Endometrium (tissue), 2 donors: ENCODE measurements around the gene RREB1.

ENCODE experiments used
- FAIRE-seq: peaks from 2 replicates; lab custom pipeline; 2012; peaks lifted over from hg19 to GRCh38; lab: Jason Lieb, UNC
- donor health status: control.
- donor health status: control.

The RREB1 gene

DNA sequence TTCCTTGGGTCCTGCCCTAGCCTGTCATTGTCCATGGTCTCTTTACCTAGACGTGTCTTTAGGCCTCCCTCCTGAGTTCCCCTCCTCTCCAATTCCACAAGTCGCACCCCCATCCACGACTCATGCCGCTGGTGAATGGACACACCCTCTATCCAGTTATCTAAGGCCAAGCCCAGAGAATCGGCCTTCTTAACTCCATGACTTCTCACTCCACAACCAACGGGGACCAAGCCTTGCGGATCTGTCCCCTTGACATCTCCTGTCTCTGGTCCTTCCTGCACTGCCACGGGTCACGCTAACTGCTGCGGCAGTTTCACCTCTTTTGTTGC, 7.0 kb upstream of the RREB1 start:
- FAIRE-seq, result no peak

- FAIRE-seq, result no peak
Measured at GRCh38 chr6:7101290-7101689, 6.5 kb upstream of the RREB1 start.

DNA sequence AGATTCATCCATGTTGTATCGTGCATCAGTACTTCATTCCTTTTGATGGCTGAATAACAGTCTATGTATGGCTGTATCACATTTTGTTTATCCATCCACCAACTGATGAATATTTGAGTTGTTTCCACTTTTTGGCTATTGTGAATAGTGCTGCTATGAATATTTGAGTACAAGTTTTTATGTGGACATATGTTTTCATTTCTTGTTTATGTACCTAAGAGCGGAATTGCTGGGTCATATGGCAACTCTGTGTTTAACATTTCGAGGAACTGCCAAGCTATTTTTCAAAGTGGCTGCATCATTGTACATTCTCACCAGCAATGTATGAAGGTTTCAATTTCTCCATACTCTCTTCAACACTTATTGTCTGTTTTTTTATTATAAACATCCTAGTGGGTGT, 3.0 kb upstream of the RREB1 start:
- no peak for FAIRE-seq

DNA sequence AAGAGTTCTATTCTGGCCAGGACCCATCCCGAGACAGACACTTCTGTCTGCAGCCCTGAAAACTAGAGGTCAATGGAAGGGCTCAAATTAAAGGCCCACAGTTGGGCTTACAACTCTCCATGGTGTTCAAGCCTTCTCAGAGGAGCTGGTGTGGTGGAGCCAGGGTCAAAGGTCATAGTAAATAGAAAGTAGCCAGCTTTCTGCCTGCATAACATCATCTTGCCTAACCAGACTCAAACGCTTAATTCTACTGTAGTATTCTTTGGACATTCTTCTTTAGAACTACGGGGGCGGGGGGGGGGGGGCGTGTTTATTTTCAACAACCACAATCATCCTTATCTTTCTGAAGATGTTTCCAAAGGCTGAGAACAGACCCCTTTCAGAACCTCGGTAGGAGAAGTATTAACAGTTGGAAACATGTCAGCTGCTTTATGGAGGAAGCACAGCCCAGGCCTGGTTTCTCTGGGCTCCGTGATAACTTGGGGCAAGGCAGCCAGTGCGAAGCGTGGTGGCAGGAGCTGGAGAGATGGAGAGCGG, 1.5 kb upstream of the RREB1 start:
- no peak for FAIRE-seq

DNA sequence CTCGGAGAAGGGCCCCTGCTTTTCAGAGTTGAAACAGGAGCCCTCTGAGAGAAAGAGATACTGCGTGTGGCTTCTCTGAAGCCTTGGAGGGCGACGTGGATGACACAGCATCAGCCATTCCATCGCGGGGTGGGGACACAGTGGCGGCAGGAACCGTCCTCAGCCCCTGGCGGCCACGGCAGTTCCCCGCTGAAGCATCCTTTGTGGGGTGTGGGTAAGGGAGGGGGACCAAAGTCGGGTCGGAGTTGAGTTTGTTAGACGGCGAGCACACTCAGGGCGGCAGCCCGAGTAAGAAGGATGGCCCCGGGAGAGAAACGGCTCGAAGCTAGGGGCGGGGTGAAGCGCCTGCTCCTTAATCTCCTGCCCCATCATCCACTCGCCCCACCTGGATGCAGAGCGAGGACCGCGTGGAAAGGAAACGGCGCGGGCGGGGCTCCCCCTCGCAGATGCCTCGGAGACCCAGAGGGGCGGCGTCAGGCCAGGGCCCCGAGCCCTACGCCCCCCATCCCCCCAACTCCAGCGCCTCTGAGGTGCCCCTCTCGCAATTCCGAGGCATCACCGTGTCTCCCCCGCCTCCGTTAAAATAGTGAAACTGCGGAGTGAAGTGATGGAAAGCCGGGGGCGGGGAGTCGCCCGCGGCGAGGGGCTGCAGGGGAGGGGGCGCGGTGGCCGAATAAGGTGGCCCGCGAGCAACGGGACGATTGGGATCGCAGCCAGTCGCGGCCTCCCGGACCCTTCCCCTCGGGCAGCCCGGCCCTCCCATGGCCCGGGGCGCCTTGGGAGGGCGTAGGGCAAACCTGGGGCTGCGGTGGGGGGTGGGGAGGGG, 796 bp upstream of the RREB1 start:
- no peak for FAIRE-seq

DNA sequence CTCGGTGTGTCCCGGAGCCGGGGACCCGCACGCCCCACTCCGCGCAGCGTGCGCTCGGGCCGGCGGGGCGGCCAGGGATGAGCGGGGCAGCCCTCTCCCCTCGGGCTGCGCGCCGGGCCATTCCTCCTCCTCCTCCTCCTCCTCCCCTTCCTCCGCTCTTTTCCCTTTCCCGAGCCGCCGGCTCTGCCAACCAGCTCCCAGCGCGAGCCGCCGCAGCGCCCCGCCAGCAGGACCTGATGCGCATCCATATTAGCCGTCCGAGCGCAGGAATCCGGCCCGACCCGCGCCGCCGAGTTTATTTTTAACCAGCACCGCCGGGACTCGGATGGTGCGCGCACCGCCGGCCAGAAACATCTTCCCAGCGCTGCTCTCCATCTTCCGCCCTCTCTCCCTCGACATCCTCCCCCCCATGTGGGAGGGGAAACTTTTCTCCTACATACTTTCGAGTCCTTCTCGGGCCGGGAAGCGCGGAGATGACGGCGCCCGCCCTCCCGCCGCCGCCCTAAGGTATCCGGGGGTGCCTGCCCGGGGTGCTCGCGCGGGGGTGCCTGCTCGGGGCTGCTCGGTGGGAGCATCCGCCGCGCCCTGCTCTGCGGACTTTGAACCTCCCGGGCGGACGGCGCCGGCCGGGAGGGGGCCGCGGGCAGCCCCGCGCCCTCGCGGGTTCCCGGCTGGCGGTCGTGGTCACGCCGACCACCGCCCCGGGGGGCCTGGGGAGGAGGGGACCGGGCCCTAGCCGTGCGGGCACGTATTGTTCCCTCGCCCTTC, 619 bp downstream of the RREB1 start:
- FAIRE-seq, result no peak

GRCh38 chr6:7108964-7109836, 1.4 kb downstream of the RREB1 start:
- no peak for FAIRE-seq

GRCh38 chr6:7110092-7110792, 2.5 kb downstream of the RREB1 start:
- no peak for FAIRE-seq

DNA sequence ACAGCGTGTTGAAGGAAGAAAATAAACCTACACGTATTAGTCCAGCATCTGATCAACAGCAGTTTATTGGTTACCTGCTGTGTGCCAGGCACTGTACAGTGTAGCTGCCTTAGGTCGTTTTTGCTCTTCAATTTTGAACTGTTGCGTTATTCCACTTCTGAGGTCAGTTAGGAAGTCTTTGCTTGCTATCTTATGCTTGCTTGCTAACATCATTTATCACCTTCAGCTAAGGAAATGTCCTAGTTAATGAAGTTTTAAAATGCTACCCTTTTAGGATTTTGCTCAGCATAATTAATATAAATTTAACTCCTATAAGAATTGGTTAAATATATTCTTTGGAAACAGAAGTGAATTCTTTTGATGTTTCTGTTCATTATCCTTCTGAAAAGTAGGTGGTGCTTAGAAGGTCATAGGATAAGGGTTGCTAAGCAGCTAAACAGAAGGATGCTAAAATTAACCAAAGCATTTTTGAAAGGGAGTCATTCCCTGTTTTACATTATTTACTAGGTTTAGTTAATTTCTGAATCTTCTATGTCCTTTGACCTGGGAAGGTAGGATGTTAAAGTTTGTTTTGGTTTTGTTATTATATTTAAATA, 3.4 kb downstream of the RREB1 start:
- no peak for FAIRE-seq

DNA sequence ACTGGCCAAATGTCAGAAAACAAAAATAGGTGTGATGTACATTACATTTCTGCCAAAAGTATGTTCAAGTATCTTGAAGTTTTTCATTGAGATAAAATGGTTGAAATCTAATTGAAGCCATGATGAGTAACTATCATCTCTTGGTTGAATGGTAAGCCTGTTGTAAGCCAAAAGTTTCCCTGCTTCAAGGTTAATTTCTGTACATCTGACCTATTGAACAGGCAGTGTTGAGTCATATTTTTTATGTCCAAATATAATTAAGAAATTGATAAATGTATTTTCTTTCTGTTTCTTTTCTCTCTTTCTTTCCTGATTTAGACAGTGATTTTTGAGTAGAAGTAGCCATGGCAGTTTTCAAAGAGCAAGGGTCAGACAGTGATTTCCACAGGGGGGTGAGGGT, 4.4 kb downstream of the RREB1 start:
- FAIRE-seq, result no peak

DNA sequence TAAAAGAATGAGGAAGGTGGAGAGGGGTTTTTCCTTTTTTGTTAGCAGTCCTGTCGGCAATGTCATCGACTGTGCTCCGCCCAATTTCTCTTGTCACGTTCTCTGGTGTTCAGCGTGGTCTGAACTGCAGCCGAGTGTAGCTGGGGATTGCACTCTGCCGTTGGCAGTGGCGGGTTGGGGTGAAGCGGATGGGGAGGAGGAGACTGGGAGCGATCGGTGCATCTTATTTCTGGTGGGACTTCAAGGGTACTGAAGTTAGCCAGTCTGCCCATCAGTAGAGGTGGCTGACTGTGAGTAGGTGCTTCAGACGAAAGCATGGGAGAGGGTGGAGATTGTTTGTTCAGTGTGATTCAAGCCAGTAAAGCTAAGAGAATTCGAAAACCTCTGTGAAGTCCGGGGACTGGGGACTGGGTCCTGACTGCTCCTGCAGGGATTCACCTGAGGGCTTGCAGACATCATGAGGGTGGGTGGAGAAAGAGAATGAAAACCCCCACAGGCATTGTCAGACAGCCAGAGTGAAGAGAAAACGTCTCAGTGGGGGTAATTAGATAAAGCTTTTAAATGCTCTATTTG, 5.1 kb downstream of the RREB1 start:
- FAIRE-seq, result no peak

- no peak for FAIRE-seq
Measured at GRCh38 chr6:7114744-7115458, 7.1 kb downstream of the RREB1 start.

DNA sequence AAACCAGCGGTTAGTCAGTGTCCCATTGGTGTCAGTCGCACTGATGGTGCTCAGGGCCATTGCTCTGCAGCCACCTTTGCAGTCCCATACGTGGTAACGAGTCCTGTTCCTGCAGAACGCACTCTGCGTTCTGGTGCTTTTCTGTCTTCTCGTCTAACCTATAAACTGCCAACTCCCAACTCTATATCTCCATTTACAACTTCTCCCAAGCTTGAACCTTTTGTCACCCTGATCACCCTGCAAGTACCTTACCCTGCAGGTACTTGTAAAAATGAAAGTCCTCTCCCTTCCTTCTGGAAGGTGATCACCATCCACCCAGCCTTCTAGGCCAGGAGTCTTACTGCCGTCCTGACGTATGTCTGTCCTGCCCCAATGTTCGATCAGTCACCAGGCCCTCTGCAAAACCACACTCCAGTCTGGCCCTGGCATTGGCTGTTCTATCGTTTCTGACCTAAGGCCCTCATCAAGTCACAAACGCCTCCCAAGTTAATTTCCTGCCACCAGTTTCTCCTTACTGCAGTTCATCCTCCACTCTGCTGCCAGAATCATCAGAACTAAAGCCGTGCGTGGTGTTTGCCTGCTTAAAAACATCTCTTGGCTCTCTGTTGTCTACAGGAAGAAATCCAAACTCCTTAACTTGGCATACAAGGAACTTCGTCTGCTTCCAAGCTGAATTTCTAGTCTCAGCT, 7.9 kb downstream of the RREB1 start:
- FAIRE-seq, result no peak

DNA sequence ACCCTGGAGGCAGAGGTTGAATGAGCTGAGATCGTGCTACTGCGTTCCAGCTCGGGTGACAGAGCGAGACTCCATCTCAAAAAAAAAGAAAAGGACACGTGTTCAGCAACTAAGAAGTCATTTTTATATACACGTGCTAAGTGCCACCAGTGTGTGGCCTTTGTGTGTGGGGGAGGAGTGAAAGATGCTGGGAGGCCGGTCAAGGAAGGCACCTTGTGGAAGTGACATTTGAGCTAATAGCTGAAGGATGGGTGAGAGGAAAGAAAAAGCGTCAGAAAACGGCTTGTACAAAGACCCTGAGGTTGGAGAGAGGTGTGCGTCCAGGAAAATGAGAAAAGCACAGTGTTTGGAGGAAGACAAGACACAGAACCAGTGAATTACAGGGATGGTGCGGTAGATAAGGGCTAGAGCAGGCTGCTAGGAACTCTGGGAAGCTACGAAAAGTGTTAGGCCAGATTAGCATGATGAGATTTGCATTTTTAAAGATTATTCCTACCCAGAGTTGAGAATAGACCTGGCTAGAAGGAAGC, 11.6 kb downstream of the RREB1 start:
- FAIRE-seq, result no peak

GRCh38 chr6:7121700-7122241, 14.0 kb downstream of the RREB1 start:
- no peak for FAIRE-seq

DNA sequence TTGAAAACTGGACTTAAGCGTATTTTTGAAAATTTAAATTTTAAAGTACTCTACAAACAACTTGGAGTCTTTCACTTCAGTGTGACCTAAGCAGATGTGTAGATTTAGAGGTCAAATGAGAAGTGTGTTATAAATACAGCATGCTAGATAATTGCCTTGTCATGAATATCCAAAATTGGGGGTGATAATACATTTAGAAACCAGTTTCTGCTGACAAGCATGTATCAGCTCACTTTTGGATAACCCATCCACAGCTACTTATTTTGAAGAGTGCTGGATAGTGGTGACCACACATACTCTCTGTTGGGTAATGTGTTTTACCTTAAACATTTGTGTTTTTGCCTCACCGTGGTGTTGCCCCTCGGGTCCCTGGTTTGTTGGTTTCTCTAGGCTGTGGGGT, 14.9 kb downstream of the RREB1 start:
- FAIRE-seq, result no peak

DNA sequence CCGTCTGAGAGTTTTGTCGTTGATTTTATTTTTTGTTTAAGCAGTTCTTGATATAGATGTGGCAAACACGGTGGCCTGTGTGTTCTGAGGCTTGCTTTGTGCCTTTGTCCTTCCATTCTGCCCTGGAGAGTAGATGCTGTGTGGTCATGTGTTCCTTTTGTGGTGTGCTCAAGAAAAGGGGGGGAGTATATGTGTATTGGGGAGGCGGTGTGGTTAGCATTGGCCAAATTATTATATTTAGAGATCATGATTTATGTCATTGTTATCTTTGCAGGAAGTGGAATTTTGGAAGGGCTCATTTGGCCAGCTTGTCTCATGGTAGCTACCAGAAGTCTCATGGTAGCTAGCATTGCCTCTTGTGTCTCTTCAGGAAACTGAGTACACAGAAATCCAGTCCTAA, 16.4 kb downstream of the RREB1 start:
- no peak for FAIRE-seq

DNA sequence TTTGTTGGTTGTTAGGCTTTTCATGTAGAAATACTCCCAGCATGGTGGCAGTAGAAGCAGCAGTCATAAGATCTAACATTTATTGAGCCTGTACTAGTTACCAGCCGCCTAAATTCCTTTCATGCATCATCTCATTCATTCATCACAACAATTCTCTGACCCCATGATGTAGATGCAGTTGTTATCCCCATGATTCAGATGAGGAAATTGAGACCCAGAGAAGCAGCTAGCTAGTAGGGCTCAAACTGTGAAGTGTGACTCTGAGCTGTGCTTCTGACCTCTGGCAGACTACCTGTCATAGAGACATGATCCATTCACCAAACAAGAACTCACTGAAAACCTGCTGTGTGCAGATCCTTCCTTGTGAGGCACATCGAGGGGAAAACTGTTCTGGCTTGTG, 16.9 kb downstream of the RREB1 start:
- FAIRE-seq, result no peak

GRCh38 chr6:7125290-7125689, 17.5 kb downstream of the RREB1 start:
- no peak for FAIRE-seq
